HG03135 (cell line): ENCODE measurements around the gene AOX1.
"Not testable (repeated sequence)": the region's sequence is repeated elsewhere in the genome, so short reads cannot be mapped to it uniquely, and the experiment has no call there.

ENCODE experiments used
- ATAC-seq: cut with Tn5 transposase; IDR thresholded peaks from one replicate; pipeline ENCODE4 v1.9.1; 2021; ENCODE audit warnings: mild to moderate bottlenecking, moderate library complexity; ENCODE audit not compliant: unreplicated experiment

The AOX1 gene

GRCh38 chr2:200664770-200665494, 79.1 kb downstream of the AOX1 start:
- ATAC-seq, result no peak

GRCh38 chr2:200665626-200666453, 80.0 kb downstream of the AOX1 start:
- ATAC-seq, result no peak

GRCh38 chr2:200667413-200667812, 81.6 kb downstream of the AOX1 start:
- ATAC-seq, result no peak

- no peak for ATAC-seq
These were observed 82.7 kb downstream of the AOX1 start for GRCh38 chr2:200668478-200668877.

- no peak for ATAC-seq
These were observed 83.5 kb downstream of the AOX1 start for GRCh38 chr2:200669308-200669707.

GRCh38 chr2:200670313-200670712, 84.5 kb downstream of the AOX1 start:
- ATAC-seq, result no peak

- no peak for ATAC-seq
These were observed 84.9 kb downstream of the AOX1 start for GRCh38 chr2:200670751-200671150.

GRCh38 chr2:200673191-200673590, 87.4 kb downstream of the AOX1 start:
- ATAC-seq, result no peak

GRCh38 chr2:200674837-200675236, 89.0 kb downstream of the AOX1 start:
- no peak for ATAC-seq

GRCh38 chr2:200677171-200677570, 91.4 kb downstream of the AOX1 start:
- no peak for ATAC-seq

GRCh38 chr2:200677721-200678532, 92.1 kb downstream of the AOX1 start:
- ATAC-seq, result no peak

GRCh38 chr2:200679127-200679526, 93.3 kb downstream of the AOX1 start:
- ATAC-seq, result no peak

GRCh38 chr2:200679535-200679934, 93.7 kb downstream of the AOX1 start:
- no peak for ATAC-seq

GRCh38 chr2:200681697-200682096, 95.9 kb downstream of the AOX1 start:
- no peak for ATAC-seq

GRCh38 chr2:200682407-200682806, 96.6 kb downstream of the AOX1 start:
- ATAC-seq, result not testable (repeated sequence)

GRCh38 chr2:200687922-200688920, 102.4 kb downstream of the AOX1 start:
- no peak for ATAC-seq

- ATAC-seq, result no peak
These were observed 103.3 kb downstream of the AOX1 start for GRCh38 chr2:200689115-200689514.

- ATAC-seq, result no peak
These were observed 108.1 kb downstream of the AOX1 start for GRCh38 chr2:200693836-200694470.

- no peak for ATAC-seq
These were observed 109.4 kb downstream of the AOX1 start for GRCh38 chr2:200695191-200695590.

GRCh38 chr2:200695601-200696000, 109.8 kb downstream of the AOX1 start:
- ATAC-seq, result no peak
